Naive thymus-derived CD4-positive, alpha-beta T cell (primary cell): Measurements from ENCODE around the gene KAZN. TPM values are rescaled to one million over a fixed set of nuclear protein-coding genes. Genes with fewer than 3 reads are reported as not detected.

ENCODE experiments used
- ATAC-seq: fragments of 150-1000 bp; cut with Tn5 transposase; 2 replicates; pipeline ENCODE4 v1.10.0; 2021; ENCODE audit warnings: mild to moderate bottlenecking, moderate library complexity
- CTCF ChIA-PET: fragments of 350-600 bp; sonication (Branson Sonifier 250); formaldehyde crosslinking; loops from one replicate; lab custom pipeline; 2021; ENCODE audit warnings: antibody characterized with exemption; lab: Charles Lee
- POLR2A ChIA-PET: fragments of 350-600 bp; sonication (Branson Sonifier 250); formaldehyde crosslinking; loops from one replicate; lab custom pipeline; 2021; ENCODE audit warnings: antibody characterized with exemption, inconsistent platforms; lab: Charles Lee
- DNase-seq, 9 donors: peaks; one replicate each; pipeline versions ENCODE4 v3.0.0 to v3.0.0-alpha.2; 2020 to 2022; ENCODE audit warnings: mixed read lengths in 1 of 9
- H3K27ac ChIP-seq: one replicate; pipeline ENCODE4 v1.7.0; 2013; ENCODE audit warnings: mild to moderate bottlenecking, low read depth, low read length, moderate library complexity
- H3K27me3 ChIP-seq, 2 donors: one replicate each; pipeline ENCODE4 v1.7.0; 2013; ENCODE audit warnings: low read length in 2 of 2, mild to moderate bottlenecking in 2 of 2, moderate library complexity in 2 of 2; ENCODE audit not compliant: control insufficient read depth in 2 of 2, insufficient read depth in 2 of 2
- H3K36me3 ChIP-seq, 3 experiments: 1 replicate in 2 of 3; 2 replicates in 1 of 3; pipeline ENCODE4 v1.7.0; 2013; ENCODE audit warnings: low read length in 3 of 3, mild to moderate bottlenecking in 3 of 3, moderate library complexity in 1 of 3; ENCODE audit not compliant: insufficient read depth in 3 of 3, control insufficient read depth in 2 of 3
- H3K4me1 ChIP-seq, 2 donors: one replicate each; pipeline ENCODE4 v1.7.0; 2013; ENCODE audit warnings: low read length in 2 of 2, mild to moderate bottlenecking in 2 of 2, moderate library complexity in 1 of 2; ENCODE audit not compliant: control insufficient read depth in 2 of 2, insufficient read depth in 2 of 2
- H3K4me3 ChIP-seq: 2 replicates; pipeline ENCODE4 v1.7.0; 2013; ENCODE audit warnings: mild to moderate bottlenecking, low read length
- H3K9me3 ChIP-seq, 3 experiments: 1 replicate in 2 of 3; 2 replicates in 1 of 3; pipeline ENCODE4 v1.7.0; 2013; ENCODE audit warnings: low read length in 3 of 3; ENCODE audit not compliant: control insufficient read depth in 2 of 3
- H3K27ac Mint-ChIP-seq, 9 donors: one replicate each; pipeline ENCODE4 v1.8.0; 2020 to 2022; ENCODE audit warnings: mixed read lengths in 9 of 9, mild to moderate bottlenecking in 8 of 9, moderate library complexity in 5 of 9, inconsistent platforms in 2 of 9
- H3K27me3 Mint-ChIP-seq, 5 donors: one replicate each; pipeline ENCODE4 v1.8.0; 2021 to 2022; ENCODE audit warnings: mixed read lengths in 5 of 5, mild to moderate bottlenecking in 1 of 5
- H3K36me3 Mint-ChIP-seq, 5 donors: one replicate each; pipeline ENCODE4 v1.8.0; 2020 to 2022; ENCODE audit warnings: mixed read lengths in 5 of 5, mild to moderate bottlenecking in 3 of 5, inconsistent platforms in 1 of 5
- H3K4me1 Mint-ChIP-seq, 7 donors: one replicate each; pipeline ENCODE4 v1.8.0; 2020 to 2022; ENCODE audit warnings: mixed read lengths in 7 of 7, mild to moderate bottlenecking in 3 of 7, inconsistent platforms in 1 of 7
- H3K4me3 Mint-ChIP-seq, 10 donors: one replicate each; pipeline ENCODE4 v1.8.0; 2020 to 2022; ENCODE audit warnings: mild to moderate bottlenecking in 10 of 10, mixed read lengths in 10 of 10, moderate library complexity in 6 of 10, inconsistent platforms in 2 of 10
- H3K9me3 Mint-ChIP-seq, 11 donors: one replicate each; pipeline ENCODE4 v1.8.0; 2020 to 2022; ENCODE audit warnings: mixed read lengths in 11 of 11, mild to moderate bottlenecking in 4 of 11, inconsistent platforms in 1 of 11, moderate library complexity in 1 of 11
- intact Hi-C, 2 donors: fragments of 100-400 bp; cut with micrococcal nuclease; formaldehyde crosslinking; loops; one replicate each; pipeline ENCODE4 v1.15.1; 2023
- polyA plus RNA-seq, 2 donors: library from polyadenylated mRNA; unstranded; fragments of 300-500 nt; fragmentation: Illumina TruSeq; gene quantifications; one replicate each; pipeline ENCODE4 v1.2.3, GENCODE V29; 2021
- total RNA-seq, 6 experiments: library from RNA in 5 of 6; stranded (reverse) in 5 of 6; gene quantifications; 1 replicate in 5 of 6; 2 replicates in 1 of 6; pipeline ENCODE4 v1.2.3 and lab custom pipeline; 2021 to 2026

KAZN gene
- total and polyA plus RNA-seq, 7 experiments from 2014 or later: 0.08 to 0.87 (median 0.30) TPM

DNA sequence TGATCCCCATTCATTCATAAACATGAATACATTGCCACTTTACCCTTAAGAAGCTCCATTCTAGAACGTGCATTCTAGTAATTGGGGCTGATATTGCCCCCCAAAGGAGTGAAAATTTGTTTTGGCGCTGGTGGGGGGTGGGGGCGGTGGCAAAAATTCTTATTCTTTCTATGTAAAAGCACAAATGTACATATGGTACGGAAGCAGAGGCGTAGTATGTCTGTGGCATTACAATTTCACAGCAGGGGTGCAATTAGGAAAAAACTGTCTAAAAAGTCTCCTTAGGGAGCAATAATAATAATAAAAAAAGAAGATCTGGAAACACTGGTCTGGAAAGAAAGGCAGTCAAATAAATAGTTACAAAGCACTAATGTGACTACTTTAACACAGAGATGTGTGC lies 514.7 kb downstream of the KAZN start:
- DNase-seq: no peak
- Histone ChIP-seq H3K27ac (no peak overlapping the region), H3K27me3 (no peaks in the 10 kb centered on the region), H3K36me3 (no peaks in the 10 kb centered on the region), H3K9me3 (no peaks in the 10 kb centered on the region), H3K4me1 (no peaks in the 10 kb centered on the region), H3K4me3 (no peak overlapping the region)
- POLR2A ChIA-PET: no interaction called here
- intact Hi-C loops: no loop called here
- H3K36me3 Mint-ChIP-seq: no peaks in the 10 kb centered on the region
- peaks cover 0 to 9% (median 0%) of the 10 kb centered on the region in 7 donors for H3K4me1 Mint-ChIP-seq
- peaks cover 0 to 10% (median 4%) of the 10 kb centered on the region in 5 donors for H3K27me3 Mint-ChIP-seq
- ATAC-seq: no peak
- no peak overlapping the region for H3K27ac Mint-ChIP-seq
- H3K9me3 Mint-ChIP-seq: no peaks in the 10 kb centered on the region
- H3K4me3 Mint-ChIP-seq: no peak overlapping the region
- CTCF ChIA-PET: no interaction called here

DNA sequence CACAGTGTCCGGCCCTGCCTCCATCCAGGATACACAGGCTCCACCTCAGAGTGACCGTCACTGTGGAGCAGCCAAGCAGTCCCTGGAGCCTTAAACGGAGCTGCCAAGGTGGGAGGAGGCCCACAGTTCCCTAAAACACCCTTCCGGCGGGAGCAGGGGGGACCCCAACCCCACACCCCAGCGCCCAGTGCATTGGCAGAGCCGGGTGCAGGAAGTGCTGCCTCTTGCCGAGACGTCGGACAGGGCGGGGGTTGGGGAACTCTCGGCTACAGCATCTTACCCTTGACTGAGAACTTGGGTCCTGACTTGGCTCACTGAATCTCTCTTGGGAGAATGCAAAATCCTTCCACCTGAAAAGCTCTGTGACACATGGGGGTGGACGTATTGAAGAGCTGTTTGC lies 516.4 kb downstream of the KAZN start:
- Histone ChIP-seq H3K36me3 (no peaks in the 10 kb centered on the region), H3K4me3 (no peak overlapping the region), H3K9me3 (no peaks in the 10 kb centered on the region), H3K27me3 (no peaks in the 10 kb centered on the region), H3K27ac (no peak overlapping the region), H3K4me1 (no peaks in the 10 kb centered on the region)
- no peak for ATAC-seq
- ChIA-PET CTCF (interaction anchor here (1.5 to 1.7 kb wide), 2 partner anchors 8 to 14 kb away, joined by 4 read pairs; no protein-coding TSS in a partner anchor), POLR2A (no interaction called here)
- intact Hi-C loops: no loop called here
- no peak for DNase-seq
- Mint-ChIP-seq H3K4me1 (peaks cover 0 to 9% (median 0%) of the 10 kb centered on the region in 7 donors), H3K9me3 (no peaks in the 10 kb centered on the region), H3K4me3 (no peak overlapping the region), H3K36me3 (no peaks in the 10 kb centered on the region), H3K27ac (no peak overlapping the region), H3K27me3 (peaks cover 0 to 15% (median 4%) of the 10 kb centered on the region in 5 donors)

DNA sequence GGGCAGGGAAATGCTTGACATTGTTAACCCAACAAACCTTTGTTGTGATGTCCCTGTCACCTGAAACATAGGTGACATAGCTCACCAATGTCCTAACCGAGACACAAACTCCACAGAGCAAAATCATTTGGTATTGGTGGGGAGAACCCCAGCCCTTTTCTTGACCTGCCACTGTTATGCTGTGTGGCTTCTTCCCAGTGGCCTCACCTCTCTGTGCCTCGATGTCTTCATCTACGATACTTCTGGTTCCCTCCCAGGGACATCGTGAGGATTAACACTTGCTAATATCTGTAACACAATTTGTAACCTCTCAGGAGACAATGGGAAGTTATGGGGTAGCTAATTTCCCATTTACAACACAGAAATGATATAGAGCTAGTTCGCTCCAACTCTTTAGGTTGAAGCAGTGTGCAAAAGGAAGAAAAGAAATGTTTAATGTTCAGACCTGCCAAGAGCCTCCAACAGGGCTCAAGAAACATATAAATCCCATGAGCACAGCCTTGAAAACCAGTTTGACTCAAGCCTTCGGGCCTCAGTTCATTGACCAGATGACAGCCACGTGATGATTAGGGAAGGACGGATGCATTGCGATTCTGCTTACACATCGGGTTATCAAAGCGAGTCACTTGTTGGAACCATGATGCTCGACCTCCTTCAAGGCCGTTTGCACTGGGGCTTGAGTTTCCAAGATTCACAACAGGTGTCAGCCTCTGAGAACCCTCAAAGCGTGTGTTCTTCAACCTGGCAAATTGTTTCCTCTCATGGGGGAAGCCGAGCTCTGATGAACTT lies 517.3 kb downstream of the KAZN start:
- Histone ChIP-seq H3K4me3 (no peak overlapping the region), H3K9me3 (no peaks in the 10 kb centered on the region), H3K27me3 (no peaks in the 10 kb centered on the region), H3K27ac (no peak overlapping the region), H3K36me3 (no peaks in the 10 kb centered on the region), H3K4me1 (no peaks in the 10 kb centered on the region)
- CTCF ChIA-PET: interaction anchor here (1.7 kb wide), 1 partner anchor 13 kb away, joined by 4 read pairs; no protein-coding TSS in a partner anchor
- ATAC-seq (no peak), DNase-seq (no peak)
- POLR2A ChIA-PET: no interaction called here
- H3K4me1 Mint-ChIP-seq: peaks cover 0 to 9% (median 0%) of the 10 kb centered on the region in 7 donors
- intact Hi-C loops: no loop called here
- H3K9me3 Mint-ChIP-seq: no peaks in the 10 kb centered on the region
- no peak overlapping the region for H3K27ac Mint-ChIP-seq
- H3K36me3 Mint-ChIP-seq: no peaks in the 10 kb centered on the region
- peaks cover 0 to 15% (median 4%) of the 10 kb centered on the region in 5 donors for H3K27me3 Mint-ChIP-seq
- H3K4me3 Mint-ChIP-seq: no peak overlapping the region

DNA sequence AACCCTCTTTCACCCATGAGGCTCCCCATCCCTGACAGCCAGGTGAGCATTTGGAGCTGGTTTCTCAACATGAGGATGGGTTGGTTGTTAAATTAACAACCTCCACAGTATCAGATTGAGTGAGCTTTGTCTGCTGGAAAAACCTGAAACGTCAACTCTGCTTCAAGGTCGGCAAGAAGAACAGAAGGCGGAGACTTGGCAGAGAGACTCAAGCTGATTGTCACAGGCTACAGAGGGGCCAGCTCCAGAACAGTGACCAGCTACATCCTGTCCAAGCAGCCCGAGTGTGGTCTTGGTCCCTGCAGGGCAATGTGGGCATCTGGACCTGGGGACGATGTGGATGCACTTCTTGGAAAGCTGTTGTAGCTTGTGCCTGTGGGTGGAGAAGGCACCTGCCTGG lies 518.5 kb downstream of the KAZN start:
- H3K27me3 Mint-ChIP-seq: peaks cover 0 to 15% (median 4%) of the 10 kb centered on the region in 5 donors
- H3K27ac Mint-ChIP-seq: no peak overlapping the region
- H3K27me3 ChIP-seq: no peaks in the 10 kb centered on the region
- no peaks in the 10 kb centered on the region for H3K9me3 Mint-ChIP-seq
- H3K4me1 ChIP-seq: no peaks in the 10 kb centered on the region
- POLR2A ChIA-PET: no interaction called here
- ATAC-seq: no peak
- DNase-seq: no peak
- H3K36me3 Mint-ChIP-seq: no peaks in the 10 kb centered on the region
- H3K27ac ChIP-seq: no peak overlapping the region
- CTCF ChIA-PET: no interaction called here
- no peaks in the 10 kb centered on the region for H3K36me3 ChIP-seq
- H3K4me3 Mint-ChIP-seq: no peak overlapping the region
- peaks cover 0 to 9% (median 0%) of the 10 kb centered on the region in 7 donors for H3K4me1 Mint-ChIP-seq
- H3K4me3 ChIP-seq: no peak overlapping the region
- no peaks in the 10 kb centered on the region for H3K9me3 ChIP-seq
- intact Hi-C loops: no loop called here

DNA sequence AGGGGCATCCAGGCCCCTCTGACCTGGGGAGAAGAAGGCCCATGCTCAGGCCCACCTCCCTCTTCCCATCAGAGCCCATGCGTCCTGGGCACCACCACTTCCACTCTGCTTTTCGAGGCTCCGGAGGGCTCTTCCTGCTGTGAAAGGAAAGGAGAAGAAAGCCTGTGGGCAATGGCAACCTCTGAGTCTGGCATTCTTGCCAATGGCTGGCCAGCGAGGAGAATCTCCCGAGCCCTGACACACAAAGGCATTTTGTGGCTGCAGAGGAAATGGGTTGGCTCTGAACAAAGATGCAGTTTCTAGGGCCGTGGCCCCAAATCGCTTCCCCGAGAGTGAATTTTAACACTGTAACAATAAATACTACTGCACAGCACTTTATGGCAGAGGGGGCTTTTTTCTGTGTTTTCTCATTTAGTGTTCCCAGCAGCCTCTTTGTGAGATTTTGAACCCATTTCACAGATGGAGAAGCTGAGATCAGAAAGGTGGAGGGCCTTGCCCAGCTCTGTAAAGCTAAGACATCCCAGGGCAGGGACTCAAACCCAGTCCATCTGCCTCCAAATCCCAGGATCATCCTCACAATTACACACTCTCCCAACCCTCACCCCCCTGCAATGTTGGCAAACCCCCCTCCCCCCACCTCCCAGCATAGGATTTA lies 519.3 kb downstream of the KAZN start:
- Mint-ChIP-seq H3K27me3 (peaks cover 0 to 15% (median 4%) of the 10 kb centered on the region in 5 donors), H3K9me3 (no peaks in the 10 kb centered on the region), H3K27ac (no peak overlapping the region), H3K4me1 (peaks cover 0 to 1% (median 0%) of the 10 kb centered on the region in 7 donors), H3K36me3 (no peaks in the 10 kb centered on the region), H3K4me3 (no peak overlapping the region)
- H3K27ac ChIP-seq: no peak overlapping the region
- no peak for DNase-seq
- H3K4me3 ChIP-seq: no peak overlapping the region
- no peaks in the 10 kb centered on the region for H3K4me1 ChIP-seq
- no peaks in the 10 kb centered on the region for H3K27me3 ChIP-seq
- no peaks in the 10 kb centered on the region for H3K9me3 ChIP-seq
- H3K36me3 ChIP-seq: no peaks in the 10 kb centered on the region
- ATAC-seq: no peak
- ChIA-PET POLR2A (no interaction called here), CTCF (no interaction called here)
- intact Hi-C loops: no loop called here

DNA sequence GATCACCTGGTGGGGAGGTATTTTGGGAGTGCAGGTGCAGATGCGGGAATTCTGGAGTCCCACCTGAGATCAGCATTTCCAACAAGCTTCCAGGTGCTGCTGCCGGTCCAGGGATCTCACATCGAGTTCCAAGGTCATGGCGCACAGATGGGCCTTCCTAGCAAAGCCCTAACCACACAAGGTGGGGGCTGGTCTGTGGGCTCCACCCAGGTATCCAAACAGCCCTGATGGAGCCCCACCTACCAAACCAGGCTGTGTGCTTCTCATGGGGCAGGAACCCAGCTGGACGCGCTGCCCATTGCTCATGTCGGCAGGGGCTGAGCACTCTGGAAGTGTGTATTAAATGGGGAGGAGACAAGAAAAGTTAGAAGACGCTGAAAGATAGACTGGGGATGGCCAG lies 520.1 kb downstream of the KAZN start:
- no peaks in the 10 kb centered on the region for H3K36me3 Mint-ChIP-seq
- Histone ChIP-seq H3K36me3 (no peaks in the 10 kb centered on the region), H3K9me3 (no peaks in the 10 kb centered on the region), H3K27me3 (no peaks in the 10 kb centered on the region), H3K4me3 (no peak overlapping the region), H3K4me1 (no peaks in the 10 kb centered on the region), H3K27ac (no peak overlapping the region)
- ChIA-PET POLR2A (no interaction called here), CTCF (no interaction called here)
- no peaks in the 10 kb centered on the region for H3K9me3 Mint-ChIP-seq
- H3K27ac Mint-ChIP-seq: no peak overlapping the region
- intact Hi-C loops: no loop called here
- H3K4me3 Mint-ChIP-seq: no peak overlapping the region
- ATAC-seq: no peak
- H3K27me3 Mint-ChIP-seq: peaks cover 0 to 15% (median 4%) of the 10 kb centered on the region in 5 donors
- DNase-seq: no peak
- no peaks in the 10 kb centered on the region for H3K4me1 Mint-ChIP-seq
